Measurements from ENCODE around the gene ZSWIM4. TPM values are rescaled to one million over a fixed set of nuclear protein-coding genes. Genes with fewer than 3 reads are reported as not detected.
"Not testable (repeated sequence)": the region's sequence is repeated elsewhere in the genome, so short reads cannot be mapped to it uniquely, and the experiment has no call there.

The ZSWIM4 gene
- 1 to 10 TPM; 5.6 to 5.8 TPM for total RNA-seq

DNA sequence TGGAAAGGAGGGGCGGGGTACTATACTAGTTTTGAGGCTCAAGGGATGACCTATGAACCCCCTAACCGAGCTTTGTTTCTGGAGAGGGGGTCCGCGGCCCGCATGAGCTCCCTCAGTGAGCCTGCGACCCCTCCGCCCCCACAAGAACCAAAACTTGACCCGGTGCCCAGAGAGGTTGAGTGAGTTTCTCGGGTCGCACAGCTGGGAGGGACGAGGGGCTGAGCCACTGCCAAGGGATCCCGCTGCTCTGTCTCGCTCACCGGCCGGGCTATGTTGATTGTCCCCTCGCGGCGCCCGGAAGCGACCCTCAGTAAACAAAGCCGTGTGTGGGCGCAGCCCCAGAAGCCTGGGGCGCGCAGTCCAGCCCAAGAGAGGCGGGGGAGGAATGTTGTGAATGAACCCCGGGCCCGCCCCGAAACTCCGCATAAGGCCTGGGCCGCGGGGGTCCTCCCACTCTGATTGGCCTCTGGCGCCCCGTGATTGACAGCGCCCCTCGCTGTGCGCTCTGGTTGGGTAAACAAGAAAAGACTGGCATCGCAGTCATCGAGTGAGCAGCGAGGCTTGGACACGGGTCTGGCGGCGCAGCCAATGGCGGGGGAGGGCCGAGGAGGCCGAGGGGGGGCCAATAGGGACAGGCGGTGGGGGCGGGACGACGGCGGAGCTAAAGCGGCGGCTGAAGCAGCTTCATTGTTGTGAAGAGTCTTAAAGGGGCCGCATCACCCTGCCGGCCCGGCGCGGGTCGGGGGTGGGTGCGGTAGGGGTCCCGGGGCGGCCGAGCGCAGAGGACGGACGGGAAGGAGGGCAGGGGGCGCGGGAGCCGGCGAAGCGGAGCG, at the start of gene ZSWIM4:
Gene ZSWIM4 (plus strand): TSS at position 687 of the 833 bp plus-strand sequence. CDS start 206 bp downstream, outside the sequence.
- H3K4me1 Mint-ChIP-seq: peaks cover 24% of the 10 kb centered on the region
- peak; percentile 98 for DNase-seq
- intact Hi-C loops (cut with DNase I, micrococcal nuclease): loop anchor here (1.0 to 5.0 kb wide), 7 partner anchors 21 to 64 kb away; partner anchors contain the start of gene C19orf53 (in 2 of the 2)
- H3K36me3 Mint-ChIP-seq (ENCODE audit: low read depth): no peaks in the 10 kb centered on the region
- H3K9me3 Mint-ChIP-seq (ENCODE audit: low read depth): no peaks in the 10 kb centered on the region
- peak within 1 kb of the TSS; percentile 94 for H3K27ac Mint-ChIP-seq
- ATAC-seq: peak; percentile 99
- ChIA-PET CTCF (interaction anchor here (0.5 to 3.7 kb wide), 6 partner anchors 20 to 642 kb away, joined by 3 to 19 read pairs (median 3); partner anchors contain the start of gene C19orf53), POLR2A (interaction anchor here (0.6 to 1.1 kb wide), 4 partner anchors 15 to 724 kb away, joined by 3 to 4 read pairs (median 3); no protein-coding TSS in a partner anchor)
- H3K27me3 Mint-ChIP-seq: no peaks in the 10 kb centered on the region
- peak within 1 kb of the TSS; percentile 96 for H3K4me3 Mint-ChIP-seq

DNA sequence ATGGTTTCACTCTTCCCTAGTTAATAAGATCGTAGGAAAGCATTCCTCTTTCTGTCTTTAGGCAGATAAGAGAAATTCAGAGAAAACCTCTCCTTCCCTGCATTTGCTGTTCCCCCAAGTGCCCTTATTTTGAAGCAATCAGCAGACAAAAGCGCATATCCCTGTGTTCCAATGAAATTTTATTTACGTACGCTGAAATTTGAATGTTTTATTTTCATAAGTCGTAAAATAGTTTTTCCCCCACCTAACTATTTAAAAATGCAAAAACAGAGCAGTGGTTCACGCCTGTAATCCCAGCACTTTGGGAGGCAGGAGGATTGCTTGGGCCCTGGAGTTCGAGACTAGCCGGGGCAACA, 48.2 kb upstream of the ZSWIM4 start:
- H3K27ac Mint-ChIP-seq: peak overlapping the region; percentile 63
- H3K4me3 Mint-ChIP-seq: peak overlapping the region; percentile 80
- ChIA-PET POLR2A (interaction anchor here (0.6 to 2.3 kb wide), 4 partner anchors 15 to 1558 kb away, joined by 3 to 11 read pairs (median 4); partner anchors contain the start of gene MRI1), CTCF (interaction anchor here (0.6 to 2.1 kb wide), 4 partner anchors 11 to 100 kb away, joined by 3 to 9 read pairs (median 4); partner anchors contain the start of genes C19orf53 and MRI1)
- peaks cover 25% of the 10 kb centered on the region for H3K4me1 Mint-ChIP-seq
- intact Hi-C loops (cut with DNase I, micrococcal nuclease): loop anchor here (1.0 to 5.0 kb wide), 11 partner anchors 16 to 595 kb away; partner anchors contain the start of genes ZSWIM4 (in 2 of the 2), BRME1 (in 1 of the 2), C19orf53 (in 1 of the 2) and CC2D1A (in 1 of the 2)
- DNase-seq (no peak), ATAC-seq (no peak)
- H3K36me3 Mint-ChIP-seq (ENCODE audit: low read depth): no peaks in the 10 kb centered on the region
- H3K9me3 Mint-ChIP-seq (ENCODE audit: low read depth): no peaks in the 10 kb centered on the region
- H3K27me3 Mint-ChIP-seq: no peaks in the 10 kb centered on the region

DNA sequence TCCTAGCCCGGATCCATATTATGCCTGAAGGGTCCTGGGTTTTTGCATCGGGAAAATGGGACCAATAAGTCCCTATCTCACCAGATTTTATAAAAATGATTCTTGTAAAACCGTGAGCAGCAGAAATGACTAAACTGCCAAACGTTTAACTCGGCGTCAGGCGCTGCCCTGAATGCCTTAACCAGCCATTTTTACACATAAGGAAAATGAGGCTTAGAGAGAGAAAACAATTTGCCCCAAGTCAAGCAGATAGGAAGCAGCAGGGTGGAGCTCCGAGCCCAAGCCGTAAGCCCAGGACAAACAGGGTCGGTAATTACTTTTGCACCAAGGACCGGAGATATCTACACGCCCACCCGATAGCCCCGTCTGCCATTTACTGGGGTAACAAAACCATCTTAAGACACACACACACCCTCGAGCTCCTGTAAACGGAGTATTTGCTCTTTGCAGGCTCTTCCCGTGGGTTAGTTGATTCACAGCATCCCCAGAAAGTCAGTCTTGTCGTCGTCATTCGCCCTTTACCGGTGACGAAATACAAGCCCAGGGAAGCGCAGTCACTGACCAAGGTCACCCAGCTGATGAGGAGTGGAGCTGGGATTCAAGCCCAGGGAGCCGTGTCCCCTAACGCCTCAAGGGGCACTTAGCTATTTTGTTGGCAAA, 46.9 kb upstream of the ZSWIM4 start:
- Mint-ChIP-seq H3K9me3 (ENCODE audit: low read depth) (no peaks in the 10 kb centered on the region), H3K27ac (peak overlapping the region; percentile 84), H3K4me3 (peak overlapping the region; percentile 80), H3K27me3 (no peaks in the 10 kb centered on the region), H3K4me1 (peaks cover 30% of the 10 kb centered on the region), H3K36me3 (ENCODE audit: low read depth) (peaks cover 4% of the 10 kb centered on the region)
- ChIA-PET CTCF (interaction anchor here (0.6 to 2.1 kb wide), 15 partner anchors 12 to 553 kb away, joined by 3 to 10 read pairs (median 3); partner anchors contain the start of genes ASF1B, C19orf53 and MRI1), POLR2A (interaction anchor here (0.7 to 2.3 kb wide), 4 partner anchors 16 to 205 kb away, joined by 3 to 11 read pairs (median 4); partner anchors contain the start of gene MRI1)
- ATAC-seq (peak; percentile 2), DNase-seq (peak; percentile 50)
- intact Hi-C loops (cut with DNase I, micrococcal nuclease): loop anchor here in 1 of 2 experiments (1.0 to 5.0 kb wide), 2 partner anchors 333 to 596 kb away; partner anchors contain the start of genes IER2 and STX10

DNA sequence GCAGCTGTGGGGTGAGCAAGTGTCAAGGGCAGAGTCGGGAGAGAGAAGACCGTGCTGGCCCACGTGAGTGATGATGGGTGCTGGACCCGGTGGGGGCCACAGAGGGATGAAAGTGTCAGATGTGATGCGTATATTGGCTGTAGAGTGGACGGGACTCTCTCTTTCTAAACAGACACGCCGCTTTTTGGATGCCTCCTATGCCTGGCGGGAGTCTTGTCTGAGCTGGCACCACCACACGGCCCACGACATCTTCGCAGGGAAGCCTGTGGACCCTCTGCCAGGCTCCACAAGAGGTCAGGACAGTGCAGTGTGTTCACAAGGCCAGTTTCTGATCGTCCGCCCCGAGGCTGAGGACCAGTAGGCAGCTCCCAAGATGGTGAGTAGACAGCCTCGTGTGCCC, 43.8 kb upstream of the ZSWIM4 start:
- ATAC-seq (no peak), DNase-seq (no peak)
- H3K27me3 Mint-ChIP-seq: no peaks in the 10 kb centered on the region
- intact Hi-C loops (cut with DNase I, micrococcal nuclease): no loop called here
- ChIA-PET POLR2A (interaction anchor here (0.5 to 0.7 kb wide), 2 partner anchors 17 to 234 kb away, joined by 3 read pairs; no protein-coding TSS in a partner anchor), CTCF (no interaction called here)
- no peak overlapping the region for H3K27ac Mint-ChIP-seq
- H3K4me3 Mint-ChIP-seq: no peak overlapping the region
- no peaks in the 10 kb centered on the region for H3K9me3 Mint-ChIP-seq (ENCODE audit: low read depth)
- H3K4me1 Mint-ChIP-seq: peaks cover 32% of the 10 kb centered on the region
- H3K36me3 Mint-ChIP-seq (ENCODE audit: low read depth): peaks cover 20% of the 10 kb centered on the region

DNA sequence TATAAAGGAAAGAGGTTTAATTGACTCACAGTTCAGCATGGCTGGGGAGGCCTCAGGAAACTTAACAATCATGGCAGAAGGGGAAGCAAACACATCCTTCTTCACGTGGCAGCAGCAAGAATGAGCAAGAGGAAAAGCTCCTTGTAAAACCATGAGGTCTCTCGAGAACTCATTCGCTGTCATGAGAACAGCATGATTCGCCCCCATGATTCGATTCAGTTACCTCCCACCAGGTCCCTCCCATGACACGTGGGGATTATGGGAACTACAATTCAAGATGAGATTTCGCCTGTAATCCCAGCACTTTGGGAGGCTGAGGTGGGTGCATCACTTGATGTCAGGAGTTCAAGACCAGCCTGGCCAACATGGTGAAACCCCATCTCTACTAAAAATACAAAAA, 41.6 kb upstream of the ZSWIM4 start:
- H3K4me1 Mint-ChIP-seq: peaks cover 23% of the 10 kb centered on the region
- H3K4me3 Mint-ChIP-seq; CTCF ChIA-PET; H3K27me3 Mint-ChIP-seq; DNase-seq; POLR2A ChIA-PET; intact Hi-C loops (cut with DNase I, micrococcal nuclease); H3K9me3 Mint-ChIP-seq (ENCODE audit: low read depth): not testable (repeated sequence)
- H3K36me3 Mint-ChIP-seq (ENCODE audit: low read depth): peaks cover 30% of the 10 kb centered on the region
- peak; percentile 49 for ATAC-seq
- H3K27ac Mint-ChIP-seq: peak overlapping the region; percentile 51

DNA sequence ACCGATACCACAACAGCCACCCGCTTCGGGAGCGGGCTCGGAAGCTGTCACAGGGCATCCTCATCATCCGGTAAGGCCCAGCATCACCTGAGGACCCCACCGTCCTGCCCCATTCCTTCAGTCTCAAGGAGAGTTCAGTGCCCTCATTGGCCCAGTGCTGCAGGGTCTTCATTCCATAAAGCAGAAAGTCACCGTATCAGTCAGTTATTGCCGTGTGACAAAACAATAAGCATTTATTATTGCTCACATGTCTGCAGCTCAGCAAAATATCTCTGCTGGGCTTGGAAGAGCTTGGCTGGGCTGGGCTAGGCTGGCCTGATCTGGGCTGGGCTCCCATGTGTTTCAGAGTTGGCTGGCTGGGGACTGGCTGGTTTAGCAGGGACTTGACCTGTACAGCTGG, 39.0 kb upstream of the ZSWIM4 start:
- peaks cover 35% of the 10 kb centered on the region for H3K36me3 Mint-ChIP-seq (ENCODE audit: low read depth)
- ChIA-PET CTCF (no interaction called here), POLR2A (no interaction called here)
- no peaks in the 10 kb centered on the region for H3K9me3 Mint-ChIP-seq (ENCODE audit: low read depth)
- ATAC-seq: no peak
- no peaks in the 10 kb centered on the region for H3K27me3 Mint-ChIP-seq
- H3K27ac Mint-ChIP-seq: no peak overlapping the region
- peaks cover 7% of the 10 kb centered on the region for H3K4me1 Mint-ChIP-seq
- intact Hi-C loops (cut with DNase I, micrococcal nuclease): no loop called here
- no peak overlapping the region for H3K4me3 Mint-ChIP-seq
- DNase-seq: no peak

DNA sequence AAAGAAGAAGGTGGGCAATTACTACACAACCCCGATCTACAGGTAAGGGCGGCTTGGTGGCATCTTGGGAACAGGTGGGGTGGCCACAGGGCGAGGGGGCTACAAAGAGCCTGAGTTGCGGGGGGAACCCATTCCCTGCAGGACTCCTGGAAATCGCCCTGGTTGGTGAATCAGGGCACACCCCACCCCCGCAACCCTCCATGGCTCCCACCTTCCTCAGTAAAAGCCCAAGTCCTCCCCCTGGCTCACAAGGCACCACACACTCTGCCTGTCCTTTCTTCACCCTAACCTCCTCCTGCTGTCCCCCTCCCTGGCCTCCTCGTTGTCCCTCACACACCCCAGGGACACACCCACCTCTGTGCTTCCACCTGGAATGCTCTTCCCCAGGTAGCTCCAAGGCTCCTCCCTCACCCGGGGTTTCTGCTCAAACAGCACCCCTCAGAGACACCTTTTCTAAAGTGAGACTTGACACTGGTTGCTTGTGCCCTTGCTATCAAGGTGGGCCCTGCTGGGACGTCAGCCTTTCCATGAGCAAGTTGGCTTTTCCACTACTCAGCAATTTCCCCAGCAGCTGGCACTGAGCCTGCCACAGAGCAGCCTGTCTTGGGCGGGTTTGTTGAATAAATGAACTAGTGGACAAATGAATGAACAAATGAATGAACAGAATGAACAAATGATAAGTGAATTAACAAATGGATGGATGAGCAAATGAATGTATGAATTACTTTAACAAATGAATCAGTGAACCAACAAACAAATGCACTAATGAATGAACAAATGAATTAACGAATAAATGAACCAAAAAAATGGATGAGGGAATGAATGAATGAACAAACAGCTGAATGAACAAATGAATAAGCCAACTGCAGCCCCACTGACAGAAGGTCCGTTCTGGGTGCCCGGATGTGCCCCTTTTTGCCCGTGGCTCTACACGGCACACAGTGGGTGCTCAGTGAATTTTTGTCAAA, 37.2 kb upstream of the ZSWIM4 start:
- DNase-seq: no peak
- Mint-ChIP-seq H3K27ac (no peak overlapping the region), H3K36me3 (ENCODE audit: low read depth) (peaks cover 44% of the 10 kb centered on the region), H3K9me3 (ENCODE audit: low read depth) (no peaks in the 10 kb centered on the region), H3K27me3 (no peaks in the 10 kb centered on the region), H3K4me3 (no peak overlapping the region), H3K4me1 (peaks cover 4% of the 10 kb centered on the region)
- intact Hi-C loops (cut with DNase I, micrococcal nuclease): no loop called here
- ChIA-PET POLR2A (no interaction called here), CTCF (no interaction called here)
- ATAC-seq: no peak

DNA sequence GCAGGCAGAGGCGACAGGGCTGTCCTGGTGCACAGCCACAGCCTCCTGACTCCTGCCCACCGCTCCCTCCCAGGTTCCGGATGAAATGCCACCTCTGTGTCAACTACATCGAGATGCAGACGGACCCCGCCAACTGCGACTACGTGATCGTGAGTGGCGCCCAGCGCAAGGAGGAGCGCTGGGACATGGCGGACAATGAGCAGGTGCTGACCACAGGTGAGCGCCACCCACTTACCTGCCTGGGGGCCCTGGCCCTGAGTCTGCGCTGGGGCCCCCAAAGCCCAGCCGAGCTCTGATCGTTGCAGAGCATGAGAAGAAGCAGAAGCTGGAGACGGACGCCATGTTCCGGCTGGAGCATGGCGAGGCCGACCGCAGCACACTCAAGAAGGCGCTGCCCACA, 36.4 kb upstream of the ZSWIM4 start:
- no peaks in the 10 kb centered on the region for H3K27me3 Mint-ChIP-seq

DNA sequence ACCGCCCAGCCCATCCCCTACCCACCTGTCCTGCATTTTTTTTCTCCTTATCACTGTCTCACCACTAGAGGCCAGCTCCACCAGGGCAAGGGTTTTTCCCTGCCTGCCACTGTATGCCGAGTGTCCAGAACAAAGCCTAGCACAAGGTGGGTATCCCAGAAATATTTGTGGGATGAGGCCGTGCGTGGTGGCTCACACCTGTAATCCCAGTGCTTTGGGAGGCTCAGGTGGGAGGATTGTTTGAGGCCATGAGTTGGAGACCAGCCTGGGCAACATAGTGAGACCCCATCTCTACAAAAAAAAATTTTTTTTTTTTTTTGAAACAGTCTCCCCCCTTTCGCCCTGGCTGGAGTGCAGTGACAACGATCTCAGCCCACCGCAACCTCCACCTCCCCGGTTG, 33.8 kb upstream of the ZSWIM4 start:
- H3K27me3 Mint-ChIP-seq: no peaks in the 10 kb centered on the region
- no peak overlapping the region for H3K4me3 Mint-ChIP-seq
- H3K27ac Mint-ChIP-seq: no peak overlapping the region
- ChIA-PET CTCF (interaction anchor here (0.7 to 1.5 kb wide), 2 partner anchors 101 to 102 kb away, joined by 3 to 4 read pairs; no protein-coding TSS in a partner anchor), POLR2A (no interaction called here)
- peaks cover 16% of the 10 kb centered on the region for H3K4me1 Mint-ChIP-seq
- H3K36me3 Mint-ChIP-seq (ENCODE audit: low read depth): peaks cover 42% of the 10 kb centered on the region
- intact Hi-C loops (cut with DNase I, micrococcal nuclease): no loop called here
- no peak for ATAC-seq
- no peaks in the 10 kb centered on the region for H3K9me3 Mint-ChIP-seq (ENCODE audit: low read depth)
- DNase-seq: no peak

More for the DNA sequence above, 36.4 kb upstream of the ZSWIM4 start:
- DNase-seq (no peak), ATAC-seq (no peak)
- Mint-ChIP-seq H3K36me3 (ENCODE audit: low read depth) (peaks cover 46% of the 10 kb centered on the region), H3K4me3 (no peak overlapping the region), H3K27ac (no peak overlapping the region), H3K4me1 (peaks cover 5% of the 10 kb centered on the region), H3K9me3 (ENCODE audit: low read depth) (no peaks in the 10 kb centered on the region)
- POLR2A ChIA-PET: no interaction called here
- CTCF ChIA-PET: no interaction called here
- intact Hi-C loops (cut with DNase I, micrococcal nuclease): no loop called here

DNA sequence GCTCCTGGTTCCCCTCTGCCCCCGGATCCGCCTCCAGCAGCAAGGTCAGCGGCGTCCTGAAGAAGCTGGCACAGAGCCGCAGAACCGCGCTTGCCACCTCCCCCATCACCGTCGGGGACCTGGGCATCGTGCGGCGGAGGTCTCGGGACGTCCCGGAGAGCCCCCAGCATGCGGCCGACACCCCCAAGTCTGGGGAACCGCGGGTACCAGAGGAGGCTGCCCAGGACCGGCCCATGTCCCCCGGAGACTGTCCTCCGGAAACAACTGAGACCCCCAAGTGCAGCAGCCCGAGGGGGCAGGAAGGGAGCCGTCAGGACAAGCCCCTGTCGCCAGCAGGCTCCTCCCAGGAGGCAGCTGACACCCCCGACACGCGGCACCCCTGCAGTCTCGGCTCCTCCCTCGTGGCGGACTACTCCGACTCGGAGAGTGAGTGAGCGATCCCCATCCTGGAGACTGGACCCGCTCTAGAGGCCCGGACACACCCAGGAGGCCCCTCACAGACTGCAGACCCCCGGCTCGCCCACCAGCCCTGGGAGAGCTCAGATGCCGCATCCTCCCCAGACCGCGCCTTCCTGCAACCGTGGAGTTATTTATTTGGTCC, 32.5 kb upstream of the ZSWIM4 start:
- ATAC-seq (no peak), DNase-seq (no peak)
- intact Hi-C loops (cut with DNase I, micrococcal nuclease): no loop called here
- peaks cover 37% of the 10 kb centered on the region for H3K36me3 Mint-ChIP-seq (ENCODE audit: low read depth)
- H3K27ac Mint-ChIP-seq: no peak overlapping the region
- CTCF ChIA-PET: interaction anchor here (0.6 kb wide), 1 partner anchor 485 kb away, joined by 4 read pairs; no protein-coding TSS in a partner anchor
- H3K27me3 Mint-ChIP-seq: no peaks in the 10 kb centered on the region
- no peaks in the 10 kb centered on the region for H3K9me3 Mint-ChIP-seq (ENCODE audit: low read depth)
- H3K4me3 Mint-ChIP-seq: no peak overlapping the region
- POLR2A ChIA-PET: no interaction called here
- peaks cover 16% of the 10 kb centered on the region for H3K4me1 Mint-ChIP-seq
